IMR-90 (cell line): ENCODE results near the gene DNAI2. TPM values are rescaled to one million over a fixed set of nuclear protein-coding genes. Genes with fewer than 3 reads are reported as not detected.

Experiments used
- ATAC-seq: fragments of 200-7000 bp; cut with Tn5 transposase; 2 replicates; pipeline ENCODE4 v1.9.1; 2020; ENCODE audit warnings: low read depth, mild to moderate bottlenecking, moderate library complexity
- BruUV-seq: library from RNA; stranded (reverse); fragments of 400-500 nt; replicated peaks from 2 replicates; lab custom pipeline; 2021; lab: Mats Ljungman, UMichigan
- CTCF ChIA-PET: fragments of 300-600 bp; formaldehyde crosslinking; extraction: SDS; loops from one replicate; lab custom pipeline; 2021; ENCODE audit warnings: antibody characterized with exemption; lab: Yijun Ruan, JAX
- POLR2A ChIA-PET: fragments of 300-600 bp; sonication (Branson Sonifier 250); formaldehyde crosslinking; loops from one replicate; lab custom pipeline; 2022; ENCODE audit warnings: antibody characterized with exemption; ENCODE audit not compliant: unreplicated experiment; lab: Charles Lee
- DNase-seq: peaks from one replicate; pipeline ENCODE4 v3.0.0; 2013
- H2AFZ ChIP-seq: replicated peaks from 2 replicates; pipeline ENCODE3; 2013; ENCODE audit warnings: low read length, mild to moderate bottlenecking; ENCODE audit not compliant: poor library complexity
- H2AK5ac ChIP-seq: 2 replicates; pipeline ENCODE4 v1.6.1; 2013; ENCODE audit warnings: low read depth, low read length, inconsistent platforms
- H2AK9ac ChIP-seq: replicated peaks from 2 replicates; pipeline ENCODE3; 2013; ENCODE audit warnings: mild to moderate bottlenecking, low read depth, low read length, moderate library complexity; ENCODE audit not compliant: poor library complexity
- H2BK120ac ChIP-seq: 2 replicates; pipeline ENCODE4 v1.6.1; 2013; ENCODE audit warnings: low read depth, low read length, inconsistent platforms
- H2BK15ac ChIP-seq: 3 replicates; pipeline ENCODE4 v1.6.1; 2013; ENCODE audit warnings: low read depth, low read length, inconsistent platforms
- H2BK20ac ChIP-seq: 2 replicates; pipeline ENCODE4 v1.6.1; 2013; ENCODE audit warnings: low read depth, mild to moderate bottlenecking, inconsistent platforms, low read length, moderate library complexity
- H2BK5ac ChIP-seq: 2 replicates; pipeline ENCODE4 v1.6.1; 2013; ENCODE audit warnings: mild to moderate bottlenecking, low read depth, low read length, inconsistent platforms; ENCODE audit not compliant: poor library complexity, severe bottlenecking
- H3K14ac ChIP-seq: replicated peaks from 2 replicates; pipeline ENCODE4 v1.6.1; 2013; ENCODE audit warnings: low read depth, low read length, inconsistent platforms
- H3K18ac ChIP-seq: 2 replicates; pipeline ENCODE4 v1.6.1; 2013; ENCODE audit warnings: low read depth, low read length, control low read depth
- H3K23ac ChIP-seq: 2 replicates; pipeline ENCODE4 v1.6.1; 2013; ENCODE audit warnings: low read depth, low read length, inconsistent platforms
- H3K27ac ChIP-seq: 2 replicates; pipeline ENCODE4 v1.5.1; 2013; ENCODE audit warnings: mild to moderate bottlenecking, control low read depth, low read length; ENCODE audit not compliant: insufficient read depth
- H3K27me3 ChIP-seq: 2 replicates; pipeline ENCODE4 v1.6.1; 2013; ENCODE audit warnings: low read length; ENCODE audit not compliant: control insufficient read depth, insufficient read depth
- H3K36me3 ChIP-seq: 2 replicates; pipeline ENCODE4 v1.6.1; 2013; ENCODE audit warnings: low read length, mixed read lengths; ENCODE audit not compliant: control insufficient read depth, insufficient read depth
- H3K4ac ChIP-seq: 2 replicates; pipeline ENCODE4 v1.6.1; 2013; ENCODE audit warnings: low read depth, low read length, inconsistent platforms
- H3K4me1 ChIP-seq: 2 replicates; pipeline ENCODE4 v1.6.1; 2013; ENCODE audit warnings: low read length, mixed read lengths; ENCODE audit not compliant: control insufficient read depth, insufficient read depth
- H3K4me2 ChIP-seq: 2 replicates; pipeline ENCODE4 v1.6.1; 2013; ENCODE audit warnings: low read depth, mild to moderate bottlenecking, control low read depth, low read length, moderate library complexity
- H3K4me3 ChIP-seq: 2 replicates; pipeline ENCODE4 v1.5.1; 2013; ENCODE audit warnings: low read depth, mild to moderate bottlenecking, control low read depth, low read length, moderate library complexity; ENCODE audit not compliant: insufficient read depth
- H3K56ac ChIP-seq: 2 replicates; pipeline ENCODE4 v1.6.1; 2013; ENCODE audit warnings: low read length, inconsistent platforms; ENCODE audit not compliant: insufficient read depth; ENCODE audit errors: extremely low read depth
- H3K79me1 ChIP-seq, 2 experiments: 2 replicates each; pipeline ENCODE4 v1.6.1; 2013; ENCODE audit warnings: low read length in 2 of 2, inconsistent platforms in 1 of 2, low read depth in 1 of 2
- H3K9ac ChIP-seq: 2 replicates; pipeline ENCODE4 v1.6.1; 2013; ENCODE audit warnings: low read depth, low read length, control low read depth
- H3K9me1 ChIP-seq: 2 replicates; pipeline ENCODE4 v1.6.1; 2013; ENCODE audit warnings: low read length, inconsistent platforms; ENCODE audit not compliant: insufficient read depth
- H3K9me3 ChIP-seq: 2 replicates; pipeline ENCODE4 v1.6.1; 2013; ENCODE audit warnings: low read length; ENCODE audit not compliant: control insufficient read depth, insufficient read depth
- H4K20me1 ChIP-seq: 2 replicates; pipeline ENCODE4 v1.6.1; 2013; ENCODE audit warnings: low read length, inconsistent platforms; ENCODE audit not compliant: insufficient read depth
- H4K5ac ChIP-seq: 2 replicates; pipeline ENCODE4 v1.6.1; 2013; ENCODE audit warnings: mild to moderate bottlenecking, low read depth, low read length, control low read depth
- H4K8ac ChIP-seq, 2 experiments: 2 replicates each; pipeline ENCODE4 v1.6.1; 2013; ENCODE audit warnings: low read depth in 2 of 2, low read length in 2 of 2, control low read depth in 1 of 2, inconsistent platforms in 1 of 2
- H4K91ac ChIP-seq: 2 replicates; pipeline ENCODE4 v1.6.1; 2013; ENCODE audit warnings: low read depth, low read length, inconsistent platforms; ENCODE audit not compliant: insufficient read depth
- CEBPB ChIP-seq: IDR thresholded peaks from 2 replicates; pipeline ENCODE4 v1.6.1; 2012; ENCODE audit warnings: low read depth, low read length, improper control_type of control experiment
- CHD1 ChIP-seq: IDR thresholded peaks from 2 replicates; pipeline ENCODE4 v1.6.1; 2012; ENCODE audit warnings: low read depth, low read length, improper control_type of control experiment
- FOS ChIP-seq: fragments of 150-350 bp; IDR thresholded peaks from 2 replicates; pipeline ENCODE4 v1.6.1; 2016; ENCODE audit warnings: low read depth, low read length
- MAFK ChIP-seq: IDR thresholded peaks from 2 replicates; pipeline ENCODE4 v1.6.1; 2012; ENCODE audit warnings: low read depth, low read length, improper control_type of control experiment
- MAZ ChIP-seq: IDR thresholded peaks from 2 replicates; pipeline ENCODE4 v1.6.1; 2012; ENCODE audit warnings: low read depth, mild to moderate bottlenecking, low read length, improper control_type of control experiment, moderate library complexity, borderline replicate concordance
- MXI1 ChIP-seq: IDR thresholded peaks from 2 replicates; pipeline ENCODE4 v1.6.1; 2012; ENCODE audit warnings: low read depth, mild to moderate bottlenecking, low read length, moderate library complexity, borderline replicate concordance
- NFE2L2 ChIP-seq: fragments of 150-350 bp; IDR thresholded peaks from 2 replicates; pipeline ENCODE4 v1.6.1; 2016; ENCODE audit warnings: low read depth, mild to moderate bottlenecking, low read length
- POLR2A ChIP-seq: IDR thresholded peaks from 2 replicates; pipeline ENCODE4 v1.6.1; 2012; ENCODE audit warnings: mild to moderate bottlenecking, low read depth, low read length
- RAD21 ChIP-seq: IDR thresholded peaks from 2 replicates; pipeline ENCODE4 v1.6.1; 2012; ENCODE audit warnings: low read length, improper control_type of control experiment
- RCOR1 ChIP-seq: IDR thresholded peaks from 2 replicates; pipeline ENCODE4 v1.6.1; 2012; ENCODE audit warnings: mild to moderate bottlenecking, low read length, improper control_type of control experiment; ENCODE audit not compliant: insufficient replicate concordance
- SMC3 ChIP-seq: fragments of 150-350 bp; IDR thresholded peaks from 2 replicates; pipeline ENCODE4 v1.6.1; 2016; ENCODE audit warnings: low read depth, mild to moderate bottlenecking, antibody characterized with exemption, low read length, moderate library complexity
- WGBS, 2 experiments: methylation state at CpG; one replicate each; pipeline versions ENCODE4 v1.1.5 to v1.1.7; 2013; ENCODE audit warnings: missing lambda C conversion rate in 2 of 2; ENCODE audit not compliant: insufficient read length in 1 of 2; ENCODE audit errors: extremely low coverage in 2 of 2; 5-methylcytosine and 5-hydroxymethylcytosine counted together
- dilution Hi-C: fragments of 300-500 bp; cut with HindIII; formaldehyde crosslinking; loops from one replicate; pipeline ENCODE4 v1.14.3; 2018; ENCODE audit warnings: low sequenced_read_pairs; ENCODE audit not compliant: unreplicated experiment
- in situ Hi-C: fragments of 300-500 bp; cut with MboI; formaldehyde crosslinking; loops from 3 replicates; pipeline ENCODE4 v1.14.3; 2019; ENCODE audit warnings: low sequenced_read_pairs, inconsistent platforms, mixed read lengths
- intact Hi-C: fragments of 100-400 bp; cut with micrococcal nuclease; formaldehyde crosslinking; loops from 2 replicates; pipeline ENCODE4 v1.10.0; 2022
- polyA plus RNA-seq, 3 experiments: library from polyadenylated mRNA; depleted of rRNA; stranded (reverse); fragments of >200 nt; gene quantifications; 2 replicates each; pipeline ENCODE4 v1.2.3, GENCODE V29; 2012; ENCODE audit warnings: low replicate concordance in 1 of 3
- total RNA-seq: library from RNA; depleted of rRNA; stranded (reverse); fragments of >200 nt; gene quantifications from 2 replicates; pipeline ENCODE4 v1.2.3, GENCODE V29; 2012
- TF ChIP-seq, protein P1 (sequence below): fragments of 150-350 bp; IDR thresholded peaks from 2 replicates; pipeline ENCODE4 v1.6.1; 2016; ENCODE audit warnings: low read depth, mild to moderate bottlenecking, low read length, moderate library complexity, borderline replicate concordance

Gene DNAI2
- total and polyA plus RNA-seq, 2 of the 4 experiments (the other 2 are of a cell fraction) = not detected

DNA sequence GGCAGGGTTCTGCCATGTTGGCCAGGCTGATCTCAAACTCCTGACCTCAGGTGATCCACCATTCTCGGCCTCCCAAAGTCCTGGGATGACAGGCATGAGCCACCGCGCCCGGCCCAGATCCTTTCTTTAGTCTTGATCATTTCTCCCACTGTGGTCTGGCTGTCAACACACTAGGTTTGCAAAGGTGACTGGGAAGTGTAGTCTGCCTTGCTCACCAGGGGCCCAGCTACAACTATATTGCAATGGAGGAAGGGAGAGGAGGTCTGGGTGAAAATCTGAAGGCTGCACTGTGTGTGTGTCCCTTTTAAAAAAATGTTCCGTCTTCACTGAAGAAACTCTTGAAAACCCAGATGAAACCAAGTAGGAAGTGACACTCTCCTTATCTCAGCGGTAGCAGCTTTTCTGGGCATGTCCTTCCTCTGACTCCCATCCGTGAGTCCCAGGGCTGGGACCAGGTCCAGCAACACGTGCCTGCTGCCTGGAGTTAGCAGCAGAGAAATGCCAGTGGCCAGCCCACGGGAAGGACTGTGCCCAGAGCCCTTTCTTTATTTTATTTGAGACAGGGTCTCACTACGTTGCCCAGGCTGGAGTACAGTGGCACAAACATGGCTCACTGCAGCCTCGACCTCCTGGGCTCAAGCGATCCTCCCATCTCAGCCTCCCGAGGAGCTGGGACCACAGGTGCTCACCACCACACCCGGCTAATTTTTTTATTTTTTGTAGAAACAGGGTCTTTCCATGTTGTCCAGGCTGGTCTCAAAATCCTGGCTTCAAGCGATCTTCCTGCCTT, 34.1 kb downstream of the DNAI2 start:
- Histone ChIP-seq H3K9me3 (peaks cover 17% of the 10 kb centered on the region), H4K5ac (no peak overlapping the region), H3K23ac (no peak overlapping the region), H3K18ac (no peak overlapping the region), H2BK15ac (no peak overlapping the region), H2BK120ac (no peak overlapping the region), H4K20me1 (no peaks in the 10 kb centered on the region), H3K4me2 (no peak overlapping the region), H3K4me1 (no peaks in the 10 kb centered on the region), H3K9ac (no peak overlapping the region), H4K8ac (no peak overlapping the region), H3K27ac (no peak overlapping the region), H3K36me3 (no peaks in the 10 kb centered on the region), H2AK5ac (no peak overlapping the region), H2AFZ (no peak overlapping the region), H3K4me3 (no peak overlapping the region), H3K27me3 (no peaks in the 10 kb centered on the region), H2AK9ac (no peak overlapping the region), H3K4ac (no peak overlapping the region), H2BK20ac (no peak overlapping the region), H3K9me1 (no peaks in the 10 kb centered on the region), H3K56ac (no peak overlapping the region), H3K79me1 (no peaks in the 10 kb centered on the region), H2BK5ac (no peak overlapping the region), H4K91ac (no peak overlapping the region), H3K14ac (no peak overlapping the region)
- ChIA-PET CTCF (no interaction called here), POLR2A (no interaction called here)
- TF ChIP-seq RAD21 (no peak), SMC3 (no peak), CHD1 (no peak), MAZ (no peak), POLR2A (no peak), CEBPB (no peak), MXI1 (no peak), FOS (no peak), NFE2L2 (no peak), RCOR1 (no peak), MAFK (no peak)
- TF ChIP-seq, protein P1, sequence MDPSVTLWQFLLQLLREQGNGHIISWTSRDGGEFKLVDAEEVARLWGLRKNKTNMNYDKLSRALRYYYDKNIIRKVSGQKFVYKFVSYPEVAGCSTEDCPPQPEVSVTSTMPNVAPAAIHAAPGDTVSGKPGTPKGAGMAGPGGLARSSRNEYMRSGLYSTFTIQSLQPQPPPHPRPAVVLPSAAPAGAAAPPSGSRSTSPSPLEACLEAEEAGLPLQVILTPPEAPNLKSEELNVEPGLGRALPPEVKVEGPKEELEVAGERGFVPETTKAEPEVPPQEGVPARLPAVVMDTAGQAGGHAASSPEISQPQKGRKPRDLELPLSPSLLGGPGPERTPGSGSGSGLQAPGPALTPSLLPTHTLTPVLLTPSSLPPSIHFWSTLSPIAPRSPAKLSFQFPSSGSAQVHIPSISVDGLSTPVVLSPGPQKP = no peak
- BruUV-seq = no TSS peak
- 58% methylated on average over 2 of the region's 15 CpGs; no CpG with 5 or more reads in 1 of the 2 experiments for WGBS, 2 experiments
- in situ Hi-C loops = no loop called here
- ATAC-seq (no peak), DNase-seq (no peak)
- intact Hi-C loops = no loop called here
- dilution Hi-C loops = no loop called here
